NCI-H345 treated with DMSO at 0.1 percent for 48 hours (cell line): ENCODE measurements around the gene MOCOS.
"Not testable (repeated sequence)": the region's sequence is repeated elsewhere in the genome, so short reads cannot be mapped to it uniquely, and the experiment has no call there.

Experiments
- DNase-seq: peaks from one replicate; lab custom pipeline; 2025; ENCODE audit not compliant: unreplicated experiment; lab: John Stamatoyannopoulos, UW

The MOCOS gene

GRCh38 chr18:36197511-36198166, 10.3 kb downstream of the MOCOS start:
- DNase-seq, result no peak

GRCh38 chr18:36199691-36200295, 12.5 kb downstream of the MOCOS start:
- DNase-seq, result no peak

GRCh38 chr18:36200354-36200771, 13.1 kb downstream of the MOCOS start:
- no peak for DNase-seq

GRCh38 chr18:36201765-36202164, 14.5 kb downstream of the MOCOS start:
- DNase-seq, result no peak

- no peak for DNase-seq
Observed at GRCh38 chr18:36203360-36203895, 16.1 kb downstream of the MOCOS start.

GRCh38 chr18:36205166-36205565, 17.9 kb downstream of the MOCOS start:
- no peak for DNase-seq

GRCh38 chr18:36207303-36207702, 20.0 kb downstream of the MOCOS start:
- DNase-seq, result no peak

- not testable (repeated sequence) for DNase-seq
Observed at GRCh38 chr18:36207969-36208368, 20.7 kb downstream of the MOCOS start.

GRCh38 chr18:36211612-36212065, 24.3 kb downstream of the MOCOS start:
- DNase-seq, result no peak

GRCh38 chr18:36212301-36213171, 25.2 kb downstream of the MOCOS start:
- no peak for DNase-seq

GRCh38 chr18:36214811-36215210, 27.5 kb downstream of the MOCOS start:
- no peak for DNase-seq

GRCh38 chr18:36215577-36215976, 28.3 kb downstream of the MOCOS start:
- DNase-seq, result no peak

- no peak for DNase-seq
Observed at GRCh38 chr18:36217348-36217747, 30.1 kb downstream of the MOCOS start.

GRCh38 chr18:36229188-36229587, 41.9 kb downstream of the MOCOS start:
- no peak for DNase-seq

GRCh38 chr18:36240510-36240909, 53.2 kb downstream of the MOCOS start:
- DNase-seq, result not testable (repeated sequence)

GRCh38 chr18:36241831-36242230, 54.5 kb downstream of the MOCOS start:
- no peak for DNase-seq

GRCh38 chr18:36247036-36247435, 59.7 kb downstream of the MOCOS start:
- DNase-seq, result no peak

GRCh38 chr18:36249392-36249791, 62.1 kb downstream of the MOCOS start:
- no peak for DNase-seq

GRCh38 chr18:36250827-36251226, 63.5 kb downstream of the MOCOS start:
- no peak for DNase-seq

GRCh38 chr18:36255072-36255698, 67.9 kb downstream of the MOCOS start:
- DNase-seq, result no peak

GRCh38 chr18:36256094-36256493, 68.8 kb downstream of the MOCOS start:
- no peak for DNase-seq
